Measurements from ENCODE around the gene ANXA11.

GRCh38 chr10:80196950-80197315 lies 8.4 kb downstream of the ANXA11 start:
- TF ChIP-seq SIN3A (IDR thresholded peaks at IDR 0.05; ENCODE audit: borderline replicate concordance, insufficient read depth, low read depth, low read length), result no peak
- TF ChIP-seq CTCF (IDR thresholded peaks at IDR 0.05), result no peak
- no peak for TF ChIP-seq REST (IDR thresholded peaks at IDR 0.05; ENCODE audit: insufficient read depth in 1 of 2, low read depth in 2 of 2, low read length in 1 of 2)
- TF ChIP-seq POLR2AphosphoS5 (IDR thresholded peaks at IDR 0.05; ENCODE audit: low read depth, low read length), result no peak
